ENCODE results near the gene SMCHD1. TPM values are rescaled to one million over a fixed set of nuclear protein-coding genes. Genes with fewer than 3 reads are reported as not detected.

Gene SMCHD1
- total and polyA plus RNA-seq, 2 experiments from 2014 or later, result 13.0 to 63.9 TPM

DNA sequence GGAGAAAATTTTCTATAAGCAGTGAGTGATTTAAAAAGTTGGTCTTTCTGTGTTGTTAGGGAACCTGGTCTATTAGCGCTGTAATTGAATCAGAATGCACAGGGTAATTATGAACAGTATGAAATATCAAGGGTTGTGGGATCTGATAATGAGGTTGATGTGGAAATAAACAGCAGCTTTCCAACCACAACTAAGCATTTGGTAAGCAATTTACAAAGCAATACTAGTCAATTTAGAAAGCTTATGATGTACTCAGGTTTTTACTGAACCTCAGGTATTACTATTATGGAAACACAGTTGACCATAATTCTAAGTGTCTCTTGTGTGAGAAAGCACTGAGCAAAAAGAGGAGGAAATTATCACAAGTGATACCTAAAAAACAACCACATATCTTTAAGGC, 11.0 kb upstream of the SMCHD1 start:
- no peaks in the 10 kb centered on the region for H3K36me3 ChIP-seq (replicated peaks; ENCODE audit: insufficient read depth, low read depth)
- H4K20me1 ChIP-seq (ENCODE audit: insufficient read depth, poor library complexity, severe bottlenecking), result no peaks in the 10 kb centered on the region
- no peak for TF ChIP-seq EZH2 (IDR thresholded peaks at IDR 0.05; ENCODE audit: borderline replicate concordance)
- TF ChIP-seq, protein P1, sequence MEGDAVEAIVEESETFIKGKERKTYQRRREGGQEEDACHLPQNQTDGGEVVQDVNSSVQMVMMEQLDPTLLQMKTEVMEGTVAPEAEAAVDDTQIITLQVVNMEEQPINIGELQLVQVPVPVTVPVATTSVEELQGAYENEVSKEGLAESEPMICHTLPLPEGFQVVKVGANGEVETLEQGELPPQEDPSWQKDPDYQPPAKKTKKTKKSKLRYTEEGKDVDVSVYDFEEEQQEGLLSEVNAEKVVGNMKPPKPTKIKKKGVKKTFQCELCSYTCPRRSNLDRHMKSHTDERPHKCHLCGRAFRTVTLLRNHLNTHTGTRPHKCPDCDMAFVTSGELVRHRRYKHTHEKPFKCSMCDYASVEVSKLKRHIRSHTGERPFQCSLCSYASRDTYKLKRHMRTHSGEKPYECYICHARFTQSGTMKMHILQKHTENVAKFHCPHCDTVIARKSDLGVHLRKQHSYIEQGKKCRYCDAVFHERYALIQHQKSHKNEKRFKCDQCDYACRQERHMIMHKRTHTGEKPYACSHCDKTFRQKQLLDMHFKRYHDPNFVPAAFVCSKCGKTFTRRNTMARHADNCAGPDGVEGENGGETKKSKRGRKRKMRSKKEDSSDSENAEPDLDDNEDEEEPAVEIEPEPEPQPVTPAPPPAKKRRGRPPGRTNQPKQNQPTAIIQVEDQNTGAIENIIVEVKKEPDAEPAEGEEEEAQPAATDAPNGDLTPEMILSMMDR (IDR thresholded peaks at IDR 0.05; ENCODE audit: poor library complexity), result no peak
- TF ChIP-seq EZH2phosphoT487 (IDR thresholded peaks at IDR 0.05; ENCODE audit: low read depth, severe bottlenecking, unreplicated experiment), result no peak
- H3K4me2 ChIP-seq, result no peak overlapping the region
- H3K4me1 ChIP-seq (ENCODE audit: insufficient read depth), result no peaks in the 10 kb centered on the region
- H3K9me3 ChIP-seq (ENCODE audit: low read depth), result no peaks in the 10 kb centered on the region
- no peak overlapping the region for H2AFZ ChIP-seq
- H3K27me3 ChIP-seq, result peaks cover 4% of the 10 kb centered on the region
- no peak overlapping the region for H3K27ac ChIP-seq
- WGBS (ENCODE audit: low lambda C conversion rate, missing lambda C conversion rate), result 97% methylated on average over 1 of the region's 1 CpG
- H3K4me3 ChIP-seq, result no peak overlapping the region
- H3K9me2 ChIP-seq (replicated peaks; ENCODE audit: insufficient read depth), result no peaks in the 10 kb centered on the region
- no peak for DNase-seq (ENCODE audit: low spot score)
- no peaks in the 10 kb centered on the region for H3K79me2 ChIP-seq

- H3K4me2 ChIP-seq, result no peak overlapping the region
- H3K9me3 ChIP-seq (ENCODE audit: low read depth), result no peaks in the 10 kb centered on the region
- no peaks in the 10 kb centered on the region for H3K27me3 ChIP-seq
- H2AFZ ChIP-seq, result no peak overlapping the region
- WGBS (ENCODE audit: low lambda C conversion rate, missing lambda C conversion rate), result 83% methylated on average over 1 of the region's 1 CpG
- TF ChIP-seq, protein P1 (IDR thresholded peaks at IDR 0.05; ENCODE audit: poor library complexity), result no peak
- TF ChIP-seq EZH2 (IDR thresholded peaks at IDR 0.05; ENCODE audit: borderline replicate concordance), result no peak
- no peak for TF ChIP-seq EZH2phosphoT487 (IDR thresholded peaks at IDR 0.05; ENCODE audit: low read depth, severe bottlenecking, unreplicated experiment)
- H3K9me2 ChIP-seq (replicated peaks; ENCODE audit: insufficient read depth), result no peaks in the 10 kb centered on the region
- H3K36me3 ChIP-seq (replicated peaks; ENCODE audit: insufficient read depth, low read depth), result no peaks in the 10 kb centered on the region
- no peaks in the 10 kb centered on the region for H3K4me1 ChIP-seq (ENCODE audit: insufficient read depth)
- no peaks in the 10 kb centered on the region for H4K20me1 ChIP-seq (ENCODE audit: insufficient read depth, poor library complexity, severe bottlenecking)
- H3K4me3 ChIP-seq, result no peak overlapping the region
- peaks cover 8% of the 10 kb centered on the region for H3K79me2 ChIP-seq
- H3K27ac ChIP-seq, result no peak overlapping the region
- no peak for DNase-seq (ENCODE audit: low spot score)
Measured at GRCh38 chr18:2651981-2652380, 3.5 kb upstream of the SMCHD1 start.

DNA sequence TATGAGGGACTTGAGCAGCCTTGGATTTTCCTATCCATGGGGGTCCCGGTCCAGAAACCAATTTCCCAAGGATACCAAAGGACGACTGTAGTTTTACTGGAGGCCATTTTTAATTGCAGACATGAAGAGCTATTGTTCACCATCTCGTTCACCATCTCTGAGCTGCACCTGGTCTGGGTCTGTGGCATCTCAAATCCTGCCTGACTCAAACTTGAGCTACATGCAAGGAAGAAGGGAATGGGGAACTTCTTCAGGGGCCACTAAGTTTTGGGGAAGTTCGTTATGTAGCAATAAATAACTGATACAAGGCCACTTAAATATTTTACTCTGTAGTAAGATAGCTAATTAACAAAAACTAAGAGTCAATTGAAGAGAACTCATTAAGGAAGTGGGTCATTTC, 2.1 kb upstream of the SMCHD1 start:
- no peaks in the 10 kb centered on the region for H3K9me2 ChIP-seq (replicated peaks; ENCODE audit: insufficient read depth)
- no peaks in the 10 kb centered on the region for H3K27me3 ChIP-seq
- H2AFZ ChIP-seq, result no peak overlapping the region
- no peak overlapping the region for H3K27ac ChIP-seq
- WGBS (ENCODE audit: low lambda C conversion rate, missing lambda C conversion rate), result 60% methylated on average over 4 of the region's 4 CpGs
- H3K79me2 ChIP-seq, result peaks cover 20% of the 10 kb centered on the region
- no peak for TF ChIP-seq EZH2phosphoT487 (IDR thresholded peaks at IDR 0.05; ENCODE audit: low read depth, severe bottlenecking, unreplicated experiment)
- no peak for TF ChIP-seq EZH2 (IDR thresholded peaks at IDR 0.05; ENCODE audit: borderline replicate concordance)
- TF ChIP-seq, protein P1 (IDR thresholded peaks at IDR 0.05; ENCODE audit: poor library complexity), result no peak
- H3K9me3 ChIP-seq (ENCODE audit: low read depth), result no peaks in the 10 kb centered on the region
- H3K4me1 ChIP-seq (ENCODE audit: insufficient read depth), result peaks cover 2% of the 10 kb centered on the region
- H3K4me3 ChIP-seq, result no peak overlapping the region
- no peak overlapping the region for H3K4me2 ChIP-seq
- H4K20me1 ChIP-seq (ENCODE audit: insufficient read depth, poor library complexity, severe bottlenecking), result peaks cover 2% of the 10 kb centered on the region
- DNase-seq (ENCODE audit: low spot score), result no peak
- H3K36me3 ChIP-seq (replicated peaks; ENCODE audit: insufficient read depth, low read depth), result no peaks in the 10 kb centered on the region

Measured in hepatocyte (in vitro differentiated cells).